Fibroblast of the aortic adventitia (primary cell): ENCODE results near the gene DSP. TPM values are rescaled to one million over a fixed set of nuclear protein-coding genes. Genes with fewer than 3 reads are reported as not detected.
A peak's percentile ranks its signal among the peaks of the same experiment; 100 is the strongest.

Experiments used
- DNase-seq: peaks from one replicate; pipeline ENCODE4 v3.0.0-alpha.2; 2010; ENCODE audit warnings: low read depth
- H3K4me3 ChIP-seq: 2 replicates; pipeline ENCODE4 v1.5.1; 2011; ENCODE audit warnings: low read depth, mild to moderate bottlenecking, control low read depth, low read length, moderate library complexity
- CTCF ChIP-seq: IDR thresholded peaks from 2 replicates; pipeline ENCODE4 v1.5.1; 2011; ENCODE audit warnings: mild to moderate bottlenecking, low read length, control low read depth, inconsistent platforms; ENCODE audit not compliant: insufficient read depth
- total RNA-seq: library from RNA; depleted of rRNA; stranded (reverse); fragments of >200 nt; gene quantifications from 2 replicates; pipeline ENCODE4 v1.2.3, GENCODE V29; 2012; ENCODE audit warnings: low replicate concordance

DSP gene
- total RNA-seq, 1 donor: 4.2 TPM

- no peak for DNase-seq
- no peak overlapping the region for H3K4me3 ChIP-seq
- no peak for TF ChIP-seq CTCF
Observed at GRCh38 chr6:7632501-7633290, 91.2 kb downstream of the DSP start.

- no peak for TF ChIP-seq CTCF
- peak; percentile 86 for DNase-seq
- H3K4me3 ChIP-seq: no peak overlapping the region
Observed at GRCh38 chr6:7633361-7633760, 91.9 kb downstream of the DSP start.

- TF ChIP-seq CTCF: no peak
- DNase-seq: no peak
- H3K4me3 ChIP-seq: no peak overlapping the region
Observed at GRCh38 chr6:7636151-7636550, 94.7 kb downstream of the DSP start.

Other genes starting within 250 kb of the DSP start
- gene SSR1, start 228.5 kb upstream of the DSP start, total RNA-seq: 94.4 and 205 TPM in 2 replicates
- 0.33 and 0.36 TPM in 2 replicates for gene CAGE1, start 151.9 kb upstream of the DSP start, total RNA-seq
- 13.7 and 16.8 TPM in 2 replicates for gene RIOK1, start 151.9 kb upstream of the DSP start, total RNA-seq
- gene SNRNP48, start 48.5 kb downstream of the DSP start, total RNA-seq: 15.3 and 15.6 TPM in 2 replicates
- 1.3 and 10.5 TPM in 2 replicates for gene BMP6, start 184.4 kb downstream of the DSP start, total RNA-seq